Measurements from ENCODE around the gene LSM10. TPM values are rescaled to one million over a fixed set of nuclear protein-coding genes. Genes with fewer than 3 reads are reported as not detected.

LSM10 gene
- total RNA-seq, 1 experiment from 2014 or later: 42.2 TPM

DNA sequence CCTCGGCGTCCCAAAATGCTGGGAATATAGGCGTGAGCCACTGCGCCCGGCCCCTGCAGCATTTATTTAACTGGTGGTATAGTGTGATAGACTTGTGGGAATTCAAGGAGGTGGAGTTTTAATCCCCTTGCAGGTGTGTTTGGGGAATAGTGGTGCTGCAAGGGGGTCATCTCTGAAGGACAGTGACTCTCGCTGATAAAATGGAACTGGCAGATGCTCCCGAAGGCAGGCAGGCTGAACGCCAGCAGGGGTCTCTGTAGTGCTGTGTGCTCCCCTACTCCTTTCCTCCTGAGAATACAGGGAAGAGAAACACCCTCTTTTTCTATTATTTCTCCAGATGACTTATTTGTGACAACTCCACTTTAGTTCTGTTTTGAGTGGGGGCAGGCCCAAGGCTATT, 48.6 kb upstream of the LSM10 start:
- no peak overlapping the region for H4K8ac ChIP-seq (replicated peaks; ENCODE audit: insufficient read length, low read depth, low read length)
- no peaks in the 10 kb centered on the region for H3K9me3 Mint-ChIP-seq
- H3K79me1 ChIP-seq (ENCODE audit: insufficient read depth, low read depth, low read length, poor library complexity, severe bottlenecking): no peaks in the 10 kb centered on the region
- peak; percentile 81 for DNase-seq
- H4K20me1 ChIP-seq (ENCODE audit: control insufficient read depth, insufficient read depth, insufficient read length): no peaks in the 10 kb centered on the region
- H3K36me3 Mint-ChIP-seq (ENCODE audit: insufficient read depth in 1 of 3, low read depth in 3 of 3): no peaks in the 10 kb centered on the region
- H3K9ac ChIP-seq (ENCODE audit: extremely low read depth, insufficient read length, low read length): no peak overlapping the region
- peak overlapping the region; percentile 33 to 77 (median 36); a peak in 2 of 7 replicates for H3K27ac Mint-ChIP-seq
- no peak overlapping the region for H3K27ac ChIP-seq (ENCODE audit: insufficient read length, low read depth, low read length)
- peak overlapping the region in 1 of 2 experiments; percentile 4; a peak in 1 of 5 replicates for H3K4me3 Mint-ChIP-seq
- no peak overlapping the region for H2AFZ ChIP-seq (ENCODE audit: low read length)
- no peak overlapping the region for H3K56ac ChIP-seq (ENCODE audit: insufficient read length, low read depth, low read length)
- no peaks in the 10 kb centered on the region for H3K9me3 ChIP-seq (ENCODE audit: control insufficient read depth, low read depth, low read length)
- WGBS (ENCODE audit: extremely low coverage, insufficient read length, low lambda C conversion rate): no CpG with 5 or more reads among the region's 8 CpGs
- no peak overlapping the region for H4K91ac ChIP-seq (ENCODE audit: insufficient read length, low read depth, low read length)
- peaks cover 10 to 15% of the 10 kb centered on the region in 2 experiments for H3K4me1 Mint-ChIP-seq
- no peak overlapping the region for H2BK15ac ChIP-seq (ENCODE audit: low read depth, low read length)
- H2BK20ac ChIP-seq (ENCODE audit: low read depth, low read length, poor library complexity, severe bottlenecking): no peak overlapping the region
- H2BK120ac ChIP-seq (ENCODE audit: low read depth, low read length, poor library complexity, severe bottlenecking): no peak overlapping the region
- H2AK5ac ChIP-seq (ENCODE audit: insufficient read length, low read length): no peak overlapping the region
- no peak overlapping the region for H3K4me2 ChIP-seq (ENCODE audit: insufficient read depth, insufficient read length, low read length)
- no peak overlapping the region for H4K5ac ChIP-seq (ENCODE audit: insufficient read length, low read depth, low read length)
- H3K14ac ChIP-seq (ENCODE audit: insufficient read depth, low read length): no peak overlapping the region
- no peak overlapping the region for H3K4ac ChIP-seq (ENCODE audit: low read depth, low read length)
- no peak overlapping the region for H2BK5ac ChIP-seq (ENCODE audit: insufficient read length, low read length)
- H3K79me2 ChIP-seq (ENCODE audit: insufficient read depth, low read length): no peaks in the 10 kb centered on the region
- H3K18ac ChIP-seq (ENCODE audit: insufficient read length, low read depth, low read length): no peak overlapping the region
- H3T11ph ChIP-seq (ENCODE audit: low read length): no peak overlapping the region
- H3K23me2 ChIP-seq (ENCODE audit: insufficient read length, low read depth, low read length, poor library complexity, severe bottlenecking): peaks cover 9% of the 10 kb centered on the region
- no peak overlapping the region for H2BK12ac ChIP-seq (ENCODE audit: insufficient read length, low read depth, low read length)
- TF ChIP-seq, protein P1, sequence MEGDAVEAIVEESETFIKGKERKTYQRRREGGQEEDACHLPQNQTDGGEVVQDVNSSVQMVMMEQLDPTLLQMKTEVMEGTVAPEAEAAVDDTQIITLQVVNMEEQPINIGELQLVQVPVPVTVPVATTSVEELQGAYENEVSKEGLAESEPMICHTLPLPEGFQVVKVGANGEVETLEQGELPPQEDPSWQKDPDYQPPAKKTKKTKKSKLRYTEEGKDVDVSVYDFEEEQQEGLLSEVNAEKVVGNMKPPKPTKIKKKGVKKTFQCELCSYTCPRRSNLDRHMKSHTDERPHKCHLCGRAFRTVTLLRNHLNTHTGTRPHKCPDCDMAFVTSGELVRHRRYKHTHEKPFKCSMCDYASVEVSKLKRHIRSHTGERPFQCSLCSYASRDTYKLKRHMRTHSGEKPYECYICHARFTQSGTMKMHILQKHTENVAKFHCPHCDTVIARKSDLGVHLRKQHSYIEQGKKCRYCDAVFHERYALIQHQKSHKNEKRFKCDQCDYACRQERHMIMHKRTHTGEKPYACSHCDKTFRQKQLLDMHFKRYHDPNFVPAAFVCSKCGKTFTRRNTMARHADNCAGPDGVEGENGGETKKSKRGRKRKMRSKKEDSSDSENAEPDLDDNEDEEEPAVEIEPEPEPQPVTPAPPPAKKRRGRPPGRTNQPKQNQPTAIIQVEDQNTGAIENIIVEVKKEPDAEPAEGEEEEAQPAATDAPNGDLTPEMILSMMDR (conservative IDR thresholded peaks at IDR 0.05): peak; percentile 72
- H3K4me1 ChIP-seq (ENCODE audit: insufficient read depth, low read length): no peaks in the 10 kb centered on the region
- H3K27me3 ChIP-seq (ENCODE audit: insufficient read depth, low read length): no peaks in the 10 kb centered on the region
- no peak overlapping the region for H3K23ac ChIP-seq (ENCODE audit: insufficient read length, low read depth, low read length)
- H3K27me3 Mint-ChIP-seq (ENCODE audit: low read depth): peaks cover 1% of the 10 kb centered on the region; the same call in 1 of the 2 replicates
